Transverse colon (tissue), 4 donors: ENCODE results near the gene DYNAP.

Experiments used
- CTCF ChIP-seq, 5 experiments: fragments of 200-600 bp in 3 of 5; fragments of 450-650 bp in 2 of 5; sonication (generic) in 3 of 5; IDR thresholded peaks; 1 replicate in 2 of 5; 2 replicates in 3 of 5; pipeline ENCODE4 v1.5.1; 2016 to 2017; ENCODE audit warnings: antibody characterized with exemption in 5 of 5, inconsistent platforms in 3 of 5, mild to moderate bottlenecking in 2 of 5, moderate library complexity in 1 of 5
- POLR2A ChIP-seq: fragments of 450-650 bp; IDR thresholded peaks from one replicate; pipeline ENCODE4 v1.6.1; 2016; ENCODE audit warnings: antibody characterized with exemption, mild to moderate bottlenecking, moderate library complexity
- POLR2AphosphoS5 ChIP-seq, 3 donors: sonication (generic); formaldehyde crosslinking; IDR thresholded peaks; one replicate each; pipeline ENCODE4 v1.6.1; 2016; ENCODE audit warnings: antibody characterized with exemption in 3 of 3

- no peak for TF ChIP-seq CTCF (IDR thresholded peaks at IDR 0.05)
- no peak for TF ChIP-seq POLR2AphosphoS5 (IDR thresholded peaks at IDR 0.05)
- TF ChIP-seq POLR2A = no peak
Measured at GRCh38 chr18:54608028-54608642, 17.1 kb downstream of the DYNAP start.
